Measurements from ENCODE around the gene MC1R. TPM values are rescaled to one million over a fixed set of nuclear protein-coding genes. Genes with fewer than 3 reads are reported as not detected.
"Not testable (repeated sequence)": the region's sequence is repeated elsewhere in the genome, so short reads cannot be mapped to it uniquely, and the experiment has no call there.

Gene MC1R
- total RNA-seq, 2 donors from 2014 or later = 3.4 to 4.8 TPM

DNA sequence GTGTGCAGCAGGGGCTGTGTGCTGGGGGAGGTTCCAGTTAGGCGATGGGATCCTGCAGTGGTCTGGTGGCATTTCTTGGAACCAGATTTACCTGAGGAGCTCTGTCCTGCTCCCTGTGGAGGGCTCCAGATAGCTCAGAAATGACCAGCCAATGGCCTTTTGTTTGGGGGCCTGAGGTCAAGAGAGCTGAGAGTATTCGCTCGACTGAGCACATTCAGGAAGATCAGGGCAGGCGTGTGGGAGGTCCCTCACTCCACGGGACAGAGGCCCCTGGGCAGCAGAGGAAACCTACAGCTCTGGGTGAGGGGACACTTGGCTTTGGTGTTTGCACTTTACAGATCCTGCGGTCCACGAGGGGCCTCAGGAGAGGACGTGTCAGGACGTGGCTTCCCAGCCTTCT is 48.1 kb downstream of the MC1R start:
- TF ChIP-seq, protein P1, sequence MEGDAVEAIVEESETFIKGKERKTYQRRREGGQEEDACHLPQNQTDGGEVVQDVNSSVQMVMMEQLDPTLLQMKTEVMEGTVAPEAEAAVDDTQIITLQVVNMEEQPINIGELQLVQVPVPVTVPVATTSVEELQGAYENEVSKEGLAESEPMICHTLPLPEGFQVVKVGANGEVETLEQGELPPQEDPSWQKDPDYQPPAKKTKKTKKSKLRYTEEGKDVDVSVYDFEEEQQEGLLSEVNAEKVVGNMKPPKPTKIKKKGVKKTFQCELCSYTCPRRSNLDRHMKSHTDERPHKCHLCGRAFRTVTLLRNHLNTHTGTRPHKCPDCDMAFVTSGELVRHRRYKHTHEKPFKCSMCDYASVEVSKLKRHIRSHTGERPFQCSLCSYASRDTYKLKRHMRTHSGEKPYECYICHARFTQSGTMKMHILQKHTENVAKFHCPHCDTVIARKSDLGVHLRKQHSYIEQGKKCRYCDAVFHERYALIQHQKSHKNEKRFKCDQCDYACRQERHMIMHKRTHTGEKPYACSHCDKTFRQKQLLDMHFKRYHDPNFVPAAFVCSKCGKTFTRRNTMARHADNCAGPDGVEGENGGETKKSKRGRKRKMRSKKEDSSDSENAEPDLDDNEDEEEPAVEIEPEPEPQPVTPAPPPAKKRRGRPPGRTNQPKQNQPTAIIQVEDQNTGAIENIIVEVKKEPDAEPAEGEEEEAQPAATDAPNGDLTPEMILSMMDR (conservative IDR thresholded peaks at IDR 0.05) = no peak
- no peak overlapping the region for H3K4me3 ChIP-seq (ENCODE audit: low read length)
- peaks cover 13% of the 10 kb centered on the region for H3K36me3 ChIP-seq (ENCODE audit: control insufficient read depth, insufficient read depth, low read length)
- H3K36me3 Mint-ChIP-seq (ENCODE audit: low read depth) = peaks cover 38% of the 10 kb centered on the region
- H3K4me1 Mint-ChIP-seq = peaks cover 4% of the 10 kb centered on the region
- no peaks in the 10 kb centered on the region for H3K27me3 ChIP-seq (ENCODE audit: control insufficient read depth, insufficient read depth, low read length, poor library complexity, severe bottlenecking)
- whole genome bisulfite sequencing, 2 experiments (ENCODE audit: insufficient coverage in 1 of 2, insufficient read length in 1 of 2) = 73 to 90% methylated on average over 4 to 9 of the region's 9 CpGs
- no peak for DNase-seq
- peaks cover 23% of the 10 kb centered on the region for H3K9me3 Mint-ChIP-seq
- no peak overlapping the region for H3K27ac Mint-ChIP-seq
- no peak overlapping the region for H3K9ac ChIP-seq (ENCODE audit: extremely low read depth, low read length, poor library complexity, severe bottlenecking)
- H3K9me3 ChIP-seq (ENCODE audit: control insufficient read depth, low read length) = peaks cover 13% of the 10 kb centered on the region
- no peaks in the 10 kb centered on the region for H3K4me1 ChIP-seq (ENCODE audit: control insufficient read depth, insufficient read depth, low read length)
- H3K4me3 Mint-ChIP-seq = no peak overlapping the region
- no peak overlapping the region for H3K27ac ChIP-seq (ENCODE audit: low read depth, low read length)
- H3K27me3 Mint-ChIP-seq (ENCODE audit: insufficient read depth) = peaks cover 3% of the 10 kb centered on the region

DNA sequence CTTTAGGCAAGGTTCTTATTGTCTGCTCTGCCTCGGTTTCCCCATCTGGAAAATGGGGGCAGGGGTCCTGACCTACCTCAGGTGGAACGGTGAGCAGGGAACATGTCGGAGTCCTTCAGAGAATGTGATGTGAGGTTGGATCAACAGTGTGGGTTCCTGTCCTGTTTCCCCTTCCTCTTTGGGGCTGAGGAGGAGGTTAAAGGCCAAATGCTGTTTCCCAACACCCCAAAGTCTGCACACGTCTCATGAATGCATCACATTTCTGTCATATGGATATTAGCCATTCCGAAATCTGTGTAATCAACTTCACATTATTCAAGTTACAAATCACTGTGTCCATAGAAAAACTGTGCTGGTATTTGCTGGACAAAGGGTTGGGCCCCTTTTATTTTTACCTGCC is 48.8 kb downstream of the MC1R start:
- Mint-ChIP-seq H3K9me3 (peaks cover 27% of the 10 kb centered on the region), H3K36me3 (ENCODE audit: low read depth) (peaks cover 38% of the 10 kb centered on the region)
- not testable (repeated sequence) for H3K4me3 Mint-ChIP-seq; H3K4me1 Mint-ChIP-seq; H3K27ac ChIP-seq (ENCODE audit: low read depth, low read length); H3K4me1 ChIP-seq (ENCODE audit: control insufficient read depth, insufficient read depth, low read length); DNase-seq; H3K4me3 ChIP-seq (ENCODE audit: low read length); H3K27me3 ChIP-seq (ENCODE audit: control insufficient read depth, insufficient read depth, low read length, poor library complexity, severe bottlenecking); H3K27ac Mint-ChIP-seq; H3K27me3 Mint-ChIP-seq (ENCODE audit: insufficient read depth); H3K9ac ChIP-seq (ENCODE audit: extremely low read depth, low read length, poor library complexity, severe bottlenecking)
- Histone ChIP-seq H3K36me3 (ENCODE audit: control insufficient read depth, insufficient read depth, low read length) (peaks cover 13% of the 10 kb centered on the region), H3K9me3 (ENCODE audit: control insufficient read depth, low read length) (peaks cover 16% of the 10 kb centered on the region)
- 94 to 95% methylated on average over 4 to 5 of the region's 5 CpGs for WGBS, 2 experiments (ENCODE audit: insufficient coverage in 1 of 2, insufficient read length in 1 of 2)

GRCh38 chr16:89968074-89968473 is 49.4 kb downstream of the MC1R start:
- not testable (repeated sequence) for DNase-seq; H3K27me3 Mint-ChIP-seq (ENCODE audit: insufficient read depth); H3K4me1 Mint-ChIP-seq; H3K27ac ChIP-seq (ENCODE audit: low read depth, low read length); H3K4me3 ChIP-seq (ENCODE audit: low read length); H3K27ac Mint-ChIP-seq; H3K27me3 ChIP-seq (ENCODE audit: control insufficient read depth, insufficient read depth, low read length, poor library complexity, severe bottlenecking); H3K9ac ChIP-seq (ENCODE audit: extremely low read depth, low read length, poor library complexity, severe bottlenecking); H3K4me1 ChIP-seq (ENCODE audit: control insufficient read depth, insufficient read depth, low read length); H3K4me3 Mint-ChIP-seq
- Mint-ChIP-seq H3K36me3 (ENCODE audit: low read depth) (peaks cover 38% of the 10 kb centered on the region), H3K9me3 (peaks cover 27% of the 10 kb centered on the region)
- Histone ChIP-seq H3K9me3 (ENCODE audit: control insufficient read depth, low read length) (peaks cover 16% of the 10 kb centered on the region), H3K36me3 (ENCODE audit: control insufficient read depth, insufficient read depth, low read length) (peaks cover 13% of the 10 kb centered on the region)
- WGBS, 2 experiments (ENCODE audit: insufficient coverage in 1 of 2, insufficient read length in 1 of 2) = 91 to 93% methylated on average over 10 to 11 of the region's 11 CpGs

DNA sequence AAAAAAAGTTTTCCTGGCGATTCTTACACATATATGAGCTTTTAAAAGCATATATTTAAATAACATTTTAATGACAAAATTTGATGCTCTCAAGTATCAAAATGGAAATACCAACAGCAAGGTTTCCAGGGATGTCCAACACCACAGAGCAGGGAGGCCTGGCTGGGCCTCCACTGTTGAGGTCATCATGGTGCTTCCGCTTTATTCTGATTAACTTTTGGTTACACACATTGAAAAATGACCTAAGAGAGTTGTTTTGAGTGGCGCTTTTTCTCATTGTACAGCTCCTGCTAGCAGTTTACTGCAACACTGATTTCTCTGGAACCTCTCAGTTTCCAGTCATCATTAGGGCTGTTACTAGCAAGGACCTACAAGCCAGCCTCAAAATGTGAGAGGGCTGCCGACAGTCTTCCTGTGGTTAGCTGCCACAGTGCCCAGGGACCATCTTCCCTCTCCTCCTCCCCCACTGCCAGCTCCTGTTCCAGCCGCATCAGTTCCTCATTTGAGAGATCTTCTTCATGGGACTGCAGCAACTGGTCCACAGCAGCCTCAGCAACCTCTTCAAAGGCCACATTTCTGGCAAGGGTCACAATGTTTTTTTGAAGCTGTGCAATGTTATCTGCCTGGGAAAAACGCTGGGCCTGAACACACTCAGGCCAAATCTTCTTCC is 51.2 kb downstream of the MC1R start:
- H3K27me3 ChIP-seq (ENCODE audit: control insufficient read depth, insufficient read depth, low read length, poor library complexity, severe bottlenecking) = no peaks in the 10 kb centered on the region
- Mint-ChIP-seq H3K4me3 (no peak overlapping the region), H3K4me1 (peaks cover 13% of the 10 kb centered on the region), H3K9me3 (peaks cover 27% of the 10 kb centered on the region), H3K36me3 (ENCODE audit: low read depth) (peaks cover 39% of the 10 kb centered on the region), H3K27me3 (ENCODE audit: insufficient read depth) (peaks cover 3% of the 10 kb centered on the region), H3K27ac (no peak overlapping the region)
- peaks cover 10% of the 10 kb centered on the region for H3K36me3 ChIP-seq (ENCODE audit: control insufficient read depth, insufficient read depth, low read length)
- no peak overlapping the region for H3K9ac ChIP-seq (ENCODE audit: extremely low read depth, low read length, poor library complexity, severe bottlenecking)
- H3K9me3 ChIP-seq (ENCODE audit: control insufficient read depth, low read length) = peaks cover 16% of the 10 kb centered on the region
- WGBS, 2 experiments (ENCODE audit: insufficient coverage in 1 of 2, insufficient read length in 1 of 2) = 96 to 98% methylated on average over 5 to 6 of the region's 6 CpGs
- peaks cover 6% of the 10 kb centered on the region for H3K4me1 ChIP-seq (ENCODE audit: control insufficient read depth, insufficient read depth, low read length)
- TF ChIP-seq, protein P1 (conservative IDR thresholded peaks at IDR 0.05) = no peak
- no peak overlapping the region for H3K4me3 ChIP-seq (ENCODE audit: low read length)
- H3K27ac ChIP-seq (ENCODE audit: low read depth, low read length) = no peak overlapping the region
- DNase-seq = no peak

Other genes with a start within 250 kb of the MC1R start
- gene CDK10, start 232.2 kb upstream of the MC1R start, total RNA-seq = 100 to 1,000 TPM; 108 to 123 TPM
- gene SPATA2L, start 217.2 kb upstream of the MC1R start, total RNA-seq = 10 to 100 TPM; 22.9 to 28.8 TPM
- 10 to 100 TPM in 1 of 2 donors, 1 to 10 TPM in 1; 7.4 to 10.0 TPM for gene VPS9D1, start 198.0 kb upstream of the MC1R start, total RNA-seq
- gene ZNF276, start 197.3 kb upstream of the MC1R start, total RNA-seq = 10 to 100 TPM; 28.2 to 32.6 TPM
- 100 to 1,000 TPM; 131 to 165 TPM for gene FANCA, start 102.2 kb upstream of the MC1R start, total RNA-seq
- gene SPIRE2, start 90.4 kb upstream of the MC1R start, total RNA-seq = 10 to 100 TPM; 12.8 to 12.9 TPM
- 100 to 1,000 TPM; 172 to 176 TPM for gene TCF25, start 45.3 kb upstream of the MC1R start, total RNA-seq
- 100 to 1,000 TPM; 109 to 140 TPM for gene TUBB3, start 4.5 kb downstream of the MC1R start, total RNA-seq
- 10 to 100 TPM; 74.9 to 81.2 TPM for gene DEF8, start 29.9 kb downstream of the MC1R start, total RNA-seq
- gene DBNDD1, start 100.6 kb downstream of the MC1R start, total RNA-seq = 10 to 100 TPM; 31.5 to 32.5 TPM
- not detected for gene PRDM7, start 158.5 kb downstream of the MC1R start, total RNA-seq

Data from endodermal cell (in vitro differentiated cells).